Astrocyte of the spinal cord (primary cell): ENCODE measurements around the gene CCDC88A.
"Not testable (repeated sequence)": the region's sequence is repeated elsewhere in the genome, so short reads cannot be mapped to it uniquely, and the experiment has no call there.

Experiments
- DNase-seq: peaks from one replicate; pipeline ENCODE4 v3.0.0; 2011; ENCODE audit warnings: low read depth, low spot score
- H3K4me3 ChIP-seq: 2 replicates; pipeline ENCODE4 v1.5.1; 2011; ENCODE audit warnings: low read depth, mild to moderate bottlenecking, low read length, moderate library complexity
- CTCF ChIP-seq: IDR thresholded peaks from 2 replicates; pipeline ENCODE4 v1.5.1; 2012; ENCODE audit warnings: low read depth, mild to moderate bottlenecking, low read length, inconsistent platforms
- in situ Hi-C: cut with HindIII; loops from 2 replicates; pipeline ENCODE4 v1.10.0; 2017; ENCODE audit warnings: low sequenced_read_pairs

The CCDC88A gene

GRCh38 chr2:55391155-55391554 lies 28.5 kb downstream of the CCDC88A start:
- no peak for TF ChIP-seq CTCF
- no peak for DNase-seq
- in situ Hi-C loops: no loop called here
- H3K4me3 ChIP-seq: no peak overlapping the region

- H3K4me3 ChIP-seq, in situ Hi-C loops, DNase-seq: not testable (repeated sequence)
These were observed 34.1 kb downstream of the CCDC88A start for GRCh38 chr2:55385516-55385915.

GRCh38 chr2:55384786-55385185 lies 34.9 kb downstream of the CCDC88A start:
- H3K4me3 ChIP-seq: no peak overlapping the region
- in situ Hi-C loops: no loop called here
- no peak for TF ChIP-seq CTCF
- no peak for DNase-seq

GRCh38 chr2:55371376-55371775 lies 48.3 kb downstream of the CCDC88A start:
- in situ Hi-C loops: no loop called here
- DNase-seq: no peak
- TF ChIP-seq CTCF: no peak
- H3K4me3 ChIP-seq: no peak overlapping the region

GRCh38 chr2:55370208-55370607 lies 49.4 kb downstream of the CCDC88A start:
- in situ Hi-C loops: no loop called here
- H3K4me3 ChIP-seq: no peak overlapping the region
- TF ChIP-seq CTCF: no peak
- no peak for DNase-seq

GRCh38 chr2:55365303-55365702 lies 54.4 kb downstream of the CCDC88A start:
- in situ Hi-C loops: no loop called here
- no peak for TF ChIP-seq CTCF
- peak; percentile 12 for DNase-seq
- H3K4me3 ChIP-seq: no peak overlapping the region

GRCh38 chr2:55364189-55365055 lies 55.2 kb downstream of the CCDC88A start:
- TF ChIP-seq CTCF: no peak
- in situ Hi-C loops: no loop called here
- peak; percentile 97 for DNase-seq
- H3K4me3 ChIP-seq: no peak overlapping the region
